ENCODE measurements around the gene HBA2.
"Not testable (repeated sequence)": the region's sequence is repeated elsewhere in the genome, so short reads cannot be mapped to it uniquely, and the experiment has no call there.

Gene HBA2

GRCh38 chr16:166375-167121 is 6.1 kb upstream of the HBA2 start:
- Histone ChIP-seq H3K36me3 (ENCODE audit: control insufficient read depth, insufficient read depth, low read length) (no peaks in the 10 kb centered on the region), H3K9me3 (ENCODE audit: control insufficient read depth, insufficient read depth, low read depth, low read length) (no peaks in the 10 kb centered on the region), H3K27ac (ENCODE audit: low read depth, low read length) (no peak overlapping the region), H3K27me3 (ENCODE audit: control insufficient read depth, insufficient read depth, low read length) (peaks cover 86% of the 10 kb centered on the region), H3K9ac (ENCODE audit: low read length) (no peak overlapping the region), H3K4me3 (ENCODE audit: low read depth, low read length) (peak overlapping the region; percentile 66), H3K4me1 (ENCODE audit: control insufficient read depth, insufficient read depth, low read length) (peaks cover 28% of the 10 kb centered on the region)

GRCh38 chr16:167122-167690 is 5.5 kb upstream of the HBA2 start:
- Histone ChIP-seq H3K27me3 (ENCODE audit: control insufficient read depth, insufficient read depth, low read length) (peaks cover 87% of the 10 kb centered on the region), H3K4me1 (ENCODE audit: control insufficient read depth, insufficient read depth, low read length) (peaks cover 28% of the 10 kb centered on the region), H3K4me3 (ENCODE audit: low read depth, low read length) (no peak overlapping the region), H3K9me3 (ENCODE audit: control insufficient read depth, insufficient read depth, low read depth, low read length) (no peaks in the 10 kb centered on the region), H3K36me3 (ENCODE audit: control insufficient read depth, insufficient read depth, low read length) (no peaks in the 10 kb centered on the region), H3K27ac (ENCODE audit: low read depth, low read length) (no peak overlapping the region), H3K9ac (ENCODE audit: low read length) (no peak overlapping the region)

DNA sequence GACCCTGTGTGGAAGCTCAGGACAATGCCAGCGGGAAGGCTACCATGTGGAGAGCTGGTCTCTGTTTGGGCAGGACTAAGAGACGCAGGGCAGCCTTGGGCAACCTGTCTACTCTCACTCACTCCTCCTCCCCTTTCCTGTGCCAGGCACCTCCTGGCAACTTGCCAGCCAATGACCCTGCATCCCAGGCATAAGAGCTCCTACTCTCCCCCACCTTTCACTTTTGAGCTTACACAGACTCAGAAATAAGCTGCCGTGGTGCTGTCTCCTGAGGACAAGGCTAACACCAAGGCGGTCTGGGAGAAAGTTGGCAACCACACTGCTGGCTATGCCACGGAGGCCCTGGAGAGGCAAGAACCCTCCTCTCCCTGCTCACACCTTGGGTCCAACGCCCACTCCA is 4.3 kb upstream of the HBA2 start:
- Histone ChIP-seq H3K9ac (ENCODE audit: low read length) (no peak overlapping the region), H3K9me3 (ENCODE audit: control insufficient read depth, insufficient read depth, low read depth, low read length) (no peaks in the 10 kb centered on the region), H3K4me1 (ENCODE audit: control insufficient read depth, insufficient read depth, low read length) (peaks cover 28% of the 10 kb centered on the region), H3K4me3 (ENCODE audit: low read depth, low read length) (no peak overlapping the region), H3K36me3 (ENCODE audit: control insufficient read depth, insufficient read depth, low read length) (no peaks in the 10 kb centered on the region), H3K27ac (ENCODE audit: low read depth, low read length) (no peak overlapping the region), H3K27me3 (ENCODE audit: control insufficient read depth, insufficient read depth, low read length) (peaks cover 80% of the 10 kb centered on the region)

- peaks cover 30% of the 10 kb centered on the region for H3K4me1 ChIP-seq (ENCODE audit: control insufficient read depth, insufficient read depth, low read length)
- H3K27me3 ChIP-seq (ENCODE audit: control insufficient read depth, insufficient read depth, low read length), result peaks cover 82% of the 10 kb centered on the region
- H3K9me3 ChIP-seq (ENCODE audit: control insufficient read depth, insufficient read depth, low read depth, low read length), result no peaks in the 10 kb centered on the region
- no peak overlapping the region for H3K9ac ChIP-seq (ENCODE audit: low read length)
- no peaks in the 10 kb centered on the region for H3K36me3 ChIP-seq (ENCODE audit: control insufficient read depth, insufficient read depth, low read length)
- H3K4me3 ChIP-seq (ENCODE audit: low read depth, low read length), result no peak overlapping the region
- no peak overlapping the region for H3K27ac ChIP-seq (ENCODE audit: low read depth, low read length)
These were observed 3.7 kb upstream of the HBA2 start for GRCh38 chr16:169014-169413.

GRCh38 chr16:170088-170507 is 2.6 kb upstream of the HBA2 start:
- H3K4me1 ChIP-seq (ENCODE audit: control insufficient read depth, insufficient read depth, low read length), result peaks cover 33% of the 10 kb centered on the region
- H3K27me3 ChIP-seq (ENCODE audit: control insufficient read depth, insufficient read depth, low read length), result peaks cover 90% of the 10 kb centered on the region

GRCh38 chr16:170788-171187 is 1.9 kb upstream of the HBA2 start:
- Histone ChIP-seq H3K9me3 (ENCODE audit: control insufficient read depth, insufficient read depth, low read depth, low read length) (no peaks in the 10 kb centered on the region), H3K4me3 (ENCODE audit: low read depth, low read length) (no peak overlapping the region), H3K9ac (ENCODE audit: low read length) (no peak overlapping the region), H3K27me3 (ENCODE audit: control insufficient read depth, insufficient read depth, low read length) (peaks cover 90% of the 10 kb centered on the region), H3K4me1 (ENCODE audit: control insufficient read depth, insufficient read depth, low read length) (peaks cover 29% of the 10 kb centered on the region), H3K27ac (ENCODE audit: low read depth, low read length) (no peak overlapping the region), H3K36me3 (ENCODE audit: control insufficient read depth, insufficient read depth, low read length) (no peaks in the 10 kb centered on the region)

More at GRCh38 chr16:170088-170507, 2.6 kb upstream of the HBA2 start:
- H3K36me3 ChIP-seq (ENCODE audit: control insufficient read depth, insufficient read depth, low read length); H3K27ac ChIP-seq (ENCODE audit: low read depth, low read length); H3K9me3 ChIP-seq (ENCODE audit: control insufficient read depth, insufficient read depth, low read depth, low read length); H3K4me3 ChIP-seq (ENCODE audit: low read depth, low read length); H3K9ac ChIP-seq (ENCODE audit: low read length): not testable (repeated sequence)

- peaks cover 85% of the 10 kb centered on the region for H3K27me3 ChIP-seq (ENCODE audit: control insufficient read depth, insufficient read depth, low read length)
- H3K4me3 ChIP-seq (ENCODE audit: low read depth, low read length), result peak overlapping the region; percentile 25
- H3K36me3 ChIP-seq (ENCODE audit: control insufficient read depth, insufficient read depth, low read length); H3K9me3 ChIP-seq (ENCODE audit: control insufficient read depth, insufficient read depth, low read depth, low read length); H3K9ac ChIP-seq (ENCODE audit: low read length); H3K27ac ChIP-seq (ENCODE audit: low read depth, low read length): not testable (repeated sequence)
- H3K4me1 ChIP-seq (ENCODE audit: control insufficient read depth, insufficient read depth, low read length), result peaks cover 19% of the 10 kb centered on the region
These were observed 657 bp downstream of the HBA2 start for GRCh38 chr16:173211-173854.

DNA sequence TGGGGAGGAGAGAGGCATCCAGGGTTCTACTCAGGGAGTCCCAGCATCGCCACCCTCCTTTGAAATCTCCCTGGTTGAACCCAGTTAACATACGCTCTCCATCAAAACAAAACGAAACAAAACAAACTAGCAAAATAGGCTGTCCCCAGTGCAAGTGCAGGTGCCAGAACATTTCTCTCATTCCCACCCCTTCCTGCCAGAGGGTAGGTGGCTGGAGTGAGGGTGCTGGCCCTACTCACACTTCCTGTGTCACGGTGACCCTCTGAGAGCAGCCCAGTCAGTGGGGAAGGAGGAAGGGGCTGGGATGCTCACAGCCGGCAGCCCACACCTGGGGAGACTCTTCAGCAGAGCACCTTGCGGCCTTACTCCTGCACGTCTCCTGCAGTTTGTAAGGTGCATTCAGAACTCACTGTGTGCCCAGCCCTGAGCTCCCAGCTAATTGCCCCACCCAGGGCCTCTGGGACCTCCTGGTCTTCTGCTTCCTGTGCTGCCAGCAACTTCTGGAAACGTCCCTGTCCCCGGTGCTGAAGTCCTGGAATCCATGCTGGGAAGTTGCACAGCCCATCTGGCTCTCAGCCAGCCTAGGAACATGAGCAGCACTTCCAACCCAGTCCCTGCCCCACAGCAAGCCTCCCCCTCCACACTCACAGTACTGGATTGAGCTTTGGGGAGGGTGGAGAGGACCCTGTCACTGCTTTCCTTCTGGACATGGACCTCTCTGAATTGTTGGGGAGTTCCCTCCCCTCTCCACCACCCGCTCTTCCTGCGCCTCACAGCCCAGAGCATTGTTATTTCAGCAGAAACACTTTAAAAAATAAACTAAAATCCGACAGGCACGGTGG is 1.5 kb downstream of the HBA2 start:
- Histone ChIP-seq H3K4me1 (ENCODE audit: control insufficient read depth, insufficient read depth, low read length) (peaks cover 14% of the 10 kb centered on the region), H3K27me3 (ENCODE audit: control insufficient read depth, insufficient read depth, low read length) (peaks cover 85% of the 10 kb centered on the region)
- not testable (repeated sequence) for H3K27ac ChIP-seq (ENCODE audit: low read depth, low read length); H3K9me3 ChIP-seq (ENCODE audit: control insufficient read depth, insufficient read depth, low read depth, low read length); H3K4me3 ChIP-seq (ENCODE audit: low read depth, low read length); H3K9ac ChIP-seq (ENCODE audit: low read length); H3K36me3 ChIP-seq (ENCODE audit: control insufficient read depth, insufficient read depth, low read length)

DNA sequence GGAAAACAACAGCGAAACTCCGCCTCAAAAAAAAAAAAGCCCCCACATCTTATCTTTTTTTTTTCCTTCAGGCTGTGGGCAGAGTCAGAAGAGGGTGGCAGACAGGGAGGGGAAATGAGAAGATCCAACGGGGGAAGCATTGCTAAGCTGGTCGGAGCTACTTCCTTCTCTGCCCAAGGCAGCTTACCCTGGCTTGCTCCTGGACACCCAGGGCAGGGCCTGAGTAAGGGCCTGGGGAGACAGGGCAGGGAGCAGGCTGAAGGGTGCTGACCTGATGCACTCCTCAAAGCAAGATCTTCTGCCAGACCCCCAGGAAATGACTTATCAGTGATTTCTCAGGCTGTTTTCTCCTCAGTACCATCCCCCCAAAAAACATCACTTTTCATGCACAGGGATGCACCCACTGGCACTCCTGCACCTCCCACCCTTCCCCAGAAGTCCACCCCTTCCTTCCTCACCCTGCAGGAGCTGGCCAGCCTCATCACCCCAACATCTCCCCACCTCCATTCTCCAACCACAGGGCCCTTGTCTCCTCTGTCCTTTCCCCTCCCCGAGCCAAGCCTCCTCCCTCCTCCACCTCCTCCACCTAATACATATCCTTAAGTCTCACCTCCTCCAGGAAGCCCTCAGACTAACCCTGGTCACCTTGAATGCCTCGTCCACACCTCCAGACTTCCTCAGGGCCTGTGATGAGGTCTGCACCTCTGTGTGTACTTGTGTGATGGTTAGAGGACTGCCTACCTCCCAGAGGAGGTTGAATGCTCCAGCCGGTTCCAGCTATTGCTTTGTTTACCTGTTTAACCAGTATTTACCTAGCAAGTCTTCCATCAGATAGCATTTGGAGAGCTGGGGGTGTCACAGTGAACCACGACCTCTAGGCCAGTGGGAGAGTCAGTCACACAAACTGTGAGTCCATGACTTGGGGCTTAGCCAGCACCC is 2.6 kb downstream of the HBA2 start:
- no peak overlapping the region for H3K4me3 ChIP-seq (ENCODE audit: low read depth, low read length)
- H3K9ac ChIP-seq (ENCODE audit: low read length), result no peak overlapping the region
- no peaks in the 10 kb centered on the region for H3K9me3 ChIP-seq (ENCODE audit: control insufficient read depth, insufficient read depth, low read depth, low read length)
- peaks cover 8% of the 10 kb centered on the region; the same call in 1 of the 2 replicates for H3K4me1 ChIP-seq (ENCODE audit: control insufficient read depth, insufficient read depth, low read length)
- no peaks in the 10 kb centered on the region for H3K36me3 ChIP-seq (ENCODE audit: control insufficient read depth, insufficient read depth, low read length)
- H3K27ac ChIP-seq (ENCODE audit: low read depth, low read length), result no peak overlapping the region
- H3K27me3 ChIP-seq (ENCODE audit: control insufficient read depth, insufficient read depth, low read length), result peaks cover 86% of the 10 kb centered on the region

DNA sequence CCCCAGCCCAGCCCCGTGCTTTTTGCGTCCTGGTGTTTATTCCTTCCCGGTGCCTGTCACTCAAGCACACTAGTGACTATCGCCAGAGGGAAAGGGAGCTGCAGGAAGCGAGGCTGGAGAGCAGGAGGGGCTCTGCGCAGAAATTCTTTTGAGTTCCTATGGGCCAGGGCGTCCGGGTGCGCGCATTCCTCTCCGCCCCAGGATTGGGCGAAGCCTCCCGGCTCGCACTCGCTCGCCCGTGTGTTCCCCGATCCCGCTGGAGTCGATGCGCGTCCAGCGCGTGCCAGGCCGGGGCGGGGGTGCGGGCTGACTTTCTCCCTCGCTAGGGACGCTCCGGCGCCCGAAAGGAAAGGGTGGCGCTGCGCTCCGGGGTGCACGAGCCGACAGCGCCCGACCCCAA is 3.3 kb downstream of the HBA2 start:
- not testable (repeated sequence) for H3K4me3 ChIP-seq (ENCODE audit: low read depth, low read length); H3K36me3 ChIP-seq (ENCODE audit: control insufficient read depth, insufficient read depth, low read length); H3K27ac ChIP-seq (ENCODE audit: low read depth, low read length); H3K9me3 ChIP-seq (ENCODE audit: control insufficient read depth, insufficient read depth, low read depth, low read length); H3K9ac ChIP-seq (ENCODE audit: low read length)
- Histone ChIP-seq H3K27me3 (ENCODE audit: control insufficient read depth, insufficient read depth, low read length) (peaks cover 86% of the 10 kb centered on the region), H3K4me1 (ENCODE audit: control insufficient read depth, insufficient read depth, low read length) (peaks cover 10% of the 10 kb centered on the region)
